Upper lobe of left lung (tissue), 6 donors: ENCODE measurements around the gene TANGO2. TPM values are rescaled to one million over a fixed set of nuclear protein-coding genes. Genes with fewer than 3 reads are reported as not detected.

ENCODE experiments used
- ATAC-seq, 2 donors: fragments of 200-7000 bp; cut with Tn5 transposase; one replicate each; pipeline ENCODE4 v1.9.1; 2022; ENCODE audit warnings: mild to moderate bottlenecking in 2 of 2, moderate library complexity in 2 of 2; ENCODE audit not compliant: low FRiP score in 2 of 2
- DNase-seq, 2 donors: peaks; one replicate each; pipeline ENCODE4 v3.0.0-alpha.2; 2019 to 2020
- H3K27ac ChIP-seq, 4 donors: fragments of 200-600 bp; sonication (generic); one replicate each; pipeline ENCODE4 v1.5.1; 2016 to 2019
- H3K27me3 ChIP-seq, 4 donors: fragments of 200-600 bp; sonication (generic); one replicate each; pipeline ENCODE4 v1.5.1; 2017 to 2019
- H3K36me3 ChIP-seq, 4 donors: fragments of 200-600 bp; sonication (generic); one replicate each; pipeline ENCODE4 v1.5.1; 2016 to 2019
- H3K4me1 ChIP-seq, 4 donors: fragments of 200-600 bp; sonication (generic); one replicate each; pipeline ENCODE4 v1.5.1; 2018 to 2019
- H3K4me3 ChIP-seq, 4 donors: fragments of 200-600 bp; sonication (generic); one replicate each; pipeline ENCODE4 v1.5.1; 2017 to 2019; ENCODE audit warnings: mild to moderate bottlenecking in 2 of 4, moderate library complexity in 1 of 4
- H3K9me3 ChIP-seq, 4 donors: fragments of 200-600 bp; sonication (generic); one replicate each; pipeline ENCODE4 v1.5.1; 2018 to 2019
- EP300 ChIP-seq, 4 donors: sonication (generic); formaldehyde crosslinking; IDR thresholded peaks; one replicate each; pipeline ENCODE4 v1.5.1; 2017; ENCODE audit warnings: antibody characterized with exemption in 4 of 4, control low read depth in 2 of 4
- POLR2A ChIP-seq, 4 donors: fragments of 450-650 bp; IDR thresholded peaks; one replicate each; pipeline ENCODE4 v1.5.1; 2016 to 2017; ENCODE audit warnings: antibody characterized with exemption in 4 of 4, mild to moderate bottlenecking in 2 of 4
- POLR2AphosphoS5 ChIP-seq, 2 donors: sonication (generic); formaldehyde crosslinking; IDR thresholded peaks; one replicate each; pipeline ENCODE4 v1.5.1; 2017; ENCODE audit warnings: antibody characterized with exemption in 2 of 2
- WGBS, 2 donors: methylation state at CpG; one replicate each; pipeline ENCODE4 v1.1.5; 2017 to 2018; 5-methylcytosine and 5-hydroxymethylcytosine counted together
- total RNA-seq, 6 donors: library from RNA; depleted of rRNA in 4 of 6; stranded (reverse); fragments of >200 nt in 4 of 6; gene quantifications; one replicate each; pipeline versions ENCODE4 v1.1.0 to v1.2.1, GENCODE V29; 2016 to 2021
- TF ChIP-seq, protein P1 (sequence below), 6 experiments: fragments of 450-650 bp in 4 of 6; fragments of 200-600 bp in 2 of 6; sonication (generic) in 2 of 6; IDR thresholded peaks; one replicate each; pipeline ENCODE4 v1.5.1; 2016 to 2019; ENCODE audit warnings: antibody characterized with exemption in 6 of 6
- donor health status: DM: no; HTN: no; CAD: no; lungs with moderate emphysema.
- donor health status: DM: no; HTN: yes; CAD: no; lungs with severe emphysema.

Gene TANGO2
- total RNA-seq, 6 donors from 2014 or later = 33.9 to 94.3 (median 55.0) TPM

DNA sequence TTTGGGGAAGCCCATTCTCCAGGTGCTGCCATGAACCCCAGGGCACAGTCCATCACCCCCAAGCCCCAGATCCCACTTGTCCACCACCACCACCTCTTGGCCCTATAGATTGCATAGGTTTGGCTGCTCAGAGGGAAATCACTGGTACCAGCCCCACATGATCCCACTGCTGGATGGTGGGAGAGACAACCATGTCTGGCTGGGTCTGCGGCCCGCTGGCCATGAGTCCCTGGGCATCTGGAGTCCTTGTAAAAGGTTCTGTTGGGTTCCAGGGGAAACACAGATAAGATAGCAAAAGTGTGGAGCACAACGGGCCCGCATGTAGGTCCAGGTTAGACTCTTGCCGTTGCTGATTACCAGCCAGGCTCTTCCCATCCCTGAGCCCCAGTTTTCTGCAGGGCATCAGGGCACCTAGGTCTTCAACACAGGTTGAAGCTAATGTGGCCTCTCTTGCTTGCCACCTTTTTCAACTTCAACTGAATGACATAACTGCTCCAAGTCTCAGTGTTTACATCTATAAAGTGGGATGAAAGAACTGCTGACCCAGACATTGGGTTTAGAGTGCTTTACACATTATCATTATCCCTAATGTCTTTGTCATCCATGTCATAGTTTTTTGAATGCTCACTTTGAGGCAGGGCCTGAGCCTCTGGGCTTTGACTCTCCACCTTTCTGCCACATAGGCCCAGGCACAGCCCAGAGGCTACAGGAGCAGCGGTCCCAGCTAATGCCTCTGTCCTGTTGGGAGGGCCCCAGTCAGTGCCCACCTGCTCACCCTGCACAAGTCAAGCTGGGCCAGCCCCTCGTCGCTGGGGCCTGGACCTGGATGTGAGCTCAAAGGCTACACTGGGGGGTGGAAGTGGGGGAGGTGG, 1.0 kb upstream of the TANGO2 start:
- TF ChIP-seq POLR2A (IDR thresholded peaks at IDR 0.05) = no peak
- TF ChIP-seq EP300 (IDR thresholded peaks at IDR 0.05) = no peak
- TF ChIP-seq, protein P1, sequence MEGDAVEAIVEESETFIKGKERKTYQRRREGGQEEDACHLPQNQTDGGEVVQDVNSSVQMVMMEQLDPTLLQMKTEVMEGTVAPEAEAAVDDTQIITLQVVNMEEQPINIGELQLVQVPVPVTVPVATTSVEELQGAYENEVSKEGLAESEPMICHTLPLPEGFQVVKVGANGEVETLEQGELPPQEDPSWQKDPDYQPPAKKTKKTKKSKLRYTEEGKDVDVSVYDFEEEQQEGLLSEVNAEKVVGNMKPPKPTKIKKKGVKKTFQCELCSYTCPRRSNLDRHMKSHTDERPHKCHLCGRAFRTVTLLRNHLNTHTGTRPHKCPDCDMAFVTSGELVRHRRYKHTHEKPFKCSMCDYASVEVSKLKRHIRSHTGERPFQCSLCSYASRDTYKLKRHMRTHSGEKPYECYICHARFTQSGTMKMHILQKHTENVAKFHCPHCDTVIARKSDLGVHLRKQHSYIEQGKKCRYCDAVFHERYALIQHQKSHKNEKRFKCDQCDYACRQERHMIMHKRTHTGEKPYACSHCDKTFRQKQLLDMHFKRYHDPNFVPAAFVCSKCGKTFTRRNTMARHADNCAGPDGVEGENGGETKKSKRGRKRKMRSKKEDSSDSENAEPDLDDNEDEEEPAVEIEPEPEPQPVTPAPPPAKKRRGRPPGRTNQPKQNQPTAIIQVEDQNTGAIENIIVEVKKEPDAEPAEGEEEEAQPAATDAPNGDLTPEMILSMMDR (IDR thresholded peaks at IDR 0.05) = no peak
- TF ChIP-seq POLR2AphosphoS5 (IDR thresholded peaks at IDR 0.05) = no peak
- 78 to 80% methylated on average over 4 to 8 of the region's 8 CpGs for WGBS, 2 donors
- no peak for ATAC-seq
- peaks cover 0 to 3% (median 0%) of the 10 kb centered on the region in 4 donors for H3K36me3 ChIP-seq
- peak overlapping the region; percentile 75 to 94 (median 90) for H3K27ac ChIP-seq
- DNase-seq = no peak
- H3K9me3 ChIP-seq = no peaks in the 10 kb centered on the region
- peak overlapping the region in 3 of 4 donors; percentile 70 to 94 (median 89) for H3K4me3 ChIP-seq
- H3K4me1 ChIP-seq = peaks cover 19 to 64% (median 42%) of the 10 kb centered on the region in 4 donors
- peaks cover 0 to 4% (median 0%) of the 10 kb centered on the region in 4 donors for H3K27me3 ChIP-seq

DNA sequence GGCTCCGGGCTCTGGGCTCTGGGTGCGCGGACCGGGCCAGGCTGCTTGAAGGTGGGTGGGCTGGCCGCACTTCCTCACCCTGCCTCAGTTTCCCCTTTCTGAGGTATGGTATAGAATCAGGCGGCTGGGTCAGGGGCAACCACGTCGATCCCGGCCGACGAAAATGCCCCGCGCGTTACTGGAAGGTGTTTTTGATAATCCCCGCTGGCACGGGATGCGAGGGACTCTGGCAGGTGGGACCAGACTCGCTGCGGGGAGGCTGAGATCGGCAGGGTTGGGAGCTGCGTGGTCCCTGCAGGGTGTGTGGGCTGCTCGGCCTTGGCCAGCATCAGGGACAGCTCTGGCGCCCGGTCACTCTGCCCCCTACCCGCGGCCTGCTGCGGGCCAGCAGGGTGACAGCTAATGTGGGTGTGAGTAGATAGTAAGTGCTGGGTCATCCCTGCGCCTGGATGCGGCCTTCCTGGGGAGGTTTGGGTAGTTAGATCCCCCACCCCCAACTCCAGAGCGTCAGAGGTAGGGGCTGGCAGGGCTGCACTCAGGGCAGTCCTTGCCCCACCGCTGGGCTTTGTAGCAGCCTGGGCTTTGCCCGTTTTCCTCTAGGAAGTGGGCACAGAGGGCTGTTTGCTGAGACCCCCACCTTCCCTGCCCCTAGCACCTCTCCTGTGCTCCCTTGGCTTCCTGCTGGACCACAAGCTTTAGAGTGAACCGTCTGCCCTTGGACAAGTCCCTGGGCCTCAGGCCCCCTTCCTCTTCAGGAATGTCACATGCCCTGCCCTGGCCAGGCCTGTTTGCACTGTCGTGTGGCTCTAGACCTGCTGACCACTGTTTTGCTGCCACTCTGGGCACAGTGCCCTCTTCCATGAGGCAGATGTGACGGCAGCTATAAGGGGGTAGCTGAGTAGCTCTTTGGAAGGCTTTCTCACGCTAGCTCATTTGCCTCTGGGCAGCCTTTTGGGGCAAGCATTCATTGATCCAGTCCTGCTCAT, 579 bp downstream of the TANGO2 start:
- Histone ChIP-seq H3K4me1 (peaks cover 19 to 51% (median 30%) of the 10 kb centered on the region in 4 donors), H3K27me3 (no peaks in the 10 kb centered on the region), H3K9me3 (no peaks in the 10 kb centered on the region), H3K27ac (peak overlapping the region; percentile 84 to 94 (median 90)), H3K36me3 (peaks cover 0 to 3% (median 0%) of the 10 kb centered on the region in 4 donors), H3K4me3 (peak overlapping the region; percentile 70 to 94 (median 84))
- ATAC-seq (peak; percentile 41 to 87), DNase-seq (peak in 1 of 2 donors; percentile 91)
- WGBS, 2 donors = 0 to 10% methylated on average over 7 to 18 of the region's 36 CpGs
- TF ChIP-seq POLR2A (IDR thresholded peaks at IDR 0.05) = peak in 3 of 4 donors; percentile 17 to 67 (median 41)
- peak in 1 of 2 donors; percentile 67 for TF ChIP-seq POLR2AphosphoS5 (IDR thresholded peaks at IDR 0.05)
- no peak for TF ChIP-seq EP300 (IDR thresholded peaks at IDR 0.05)

DNA sequence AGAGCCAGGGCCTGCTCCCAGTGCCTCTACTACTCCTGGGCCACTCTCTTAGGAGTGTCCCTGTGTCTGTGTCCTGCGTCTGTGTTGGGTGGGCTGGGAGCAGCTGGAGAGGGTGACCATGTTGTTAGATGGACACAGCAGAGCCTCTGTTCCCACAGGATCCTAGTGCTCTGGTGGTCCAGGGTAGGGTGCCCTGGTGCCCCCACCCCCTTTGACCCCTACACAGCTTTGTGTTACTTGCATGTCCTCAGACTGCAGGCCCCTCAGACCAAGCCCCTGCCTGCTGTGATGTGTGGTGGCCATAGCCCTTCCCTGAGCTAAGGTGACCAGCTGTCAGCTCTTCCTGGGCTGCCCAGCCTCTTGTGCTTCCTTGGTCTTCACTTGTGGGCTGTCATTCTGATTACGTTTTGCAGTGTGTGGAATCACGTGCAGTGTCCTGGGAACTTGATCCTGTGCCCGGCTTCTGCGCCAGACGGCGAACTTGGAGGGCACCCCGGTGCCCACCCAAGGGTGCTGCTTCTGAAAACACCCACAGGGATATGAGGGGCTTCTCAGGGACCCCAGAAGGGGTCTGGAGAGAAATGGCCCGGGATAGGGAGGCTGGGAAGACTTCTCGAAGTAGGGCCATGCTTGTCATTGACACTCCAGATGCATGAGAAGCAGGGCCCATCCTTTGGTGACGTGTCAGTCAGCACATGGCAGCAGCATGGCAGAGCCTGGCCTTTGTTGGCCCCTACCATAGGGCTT, 1.5 kb downstream of the TANGO2 start:
- no peak for DNase-seq
- 85 to 86% methylated on average over 10 to 11 of the region's 11 CpGs for WGBS, 2 donors
- TF ChIP-seq, protein P1 (IDR thresholded peaks at IDR 0.05) = no peak
- TF ChIP-seq POLR2A (IDR thresholded peaks at IDR 0.05) = no peak
- TF ChIP-seq EP300 (IDR thresholded peaks at IDR 0.05) = no peak
- no peak for TF ChIP-seq POLR2AphosphoS5 (IDR thresholded peaks at IDR 0.05)
- ATAC-seq = no peak
- H3K27me3 ChIP-seq = no peaks in the 10 kb centered on the region
- peaks cover 0 to 3% (median 0%) of the 10 kb centered on the region in 4 donors for H3K36me3 ChIP-seq
- H3K9me3 ChIP-seq = no peaks in the 10 kb centered on the region
- H3K4me1 ChIP-seq = peaks cover 15 to 44% (median 26%) of the 10 kb centered on the region in 4 donors
- peak overlapping the region; percentile 84 to 94 (median 90) for H3K27ac ChIP-seq
- peak overlapping the region in 3 of 4 donors; percentile 70 to 94 (median 89) for H3K4me3 ChIP-seq

DNA sequence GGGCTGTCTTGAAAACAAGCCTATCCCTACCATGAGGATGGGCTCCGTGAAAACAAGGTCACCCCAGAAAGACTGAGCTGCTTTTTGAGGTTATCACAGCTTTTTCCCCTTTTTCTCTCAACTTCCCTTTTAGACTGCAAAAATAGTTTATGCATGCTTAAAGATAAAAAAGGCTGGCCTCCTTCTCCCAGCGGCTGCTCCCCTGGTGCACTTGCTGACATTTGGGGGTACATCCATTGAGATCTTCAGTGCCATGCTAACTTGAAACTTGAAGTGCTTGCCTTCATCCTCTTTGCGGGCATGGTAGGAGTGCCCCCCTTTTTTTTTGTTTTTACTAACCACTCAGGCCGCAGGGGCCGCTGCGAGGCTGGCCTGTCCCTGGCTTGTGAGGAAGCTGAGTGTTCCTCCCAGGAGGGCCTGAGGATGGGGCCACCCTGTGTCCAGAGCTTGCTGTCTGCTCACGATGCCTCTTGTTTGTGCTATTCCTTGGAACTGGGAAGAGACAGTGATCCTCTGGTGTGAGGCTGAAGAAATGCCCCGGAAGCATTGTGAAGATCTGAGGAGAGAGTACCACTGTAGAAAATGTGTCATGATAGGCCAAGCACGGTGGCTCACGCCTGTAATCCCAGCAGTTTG, 2.2 kb downstream of the TANGO2 start:
- H3K9me3 ChIP-seq = no peaks in the 10 kb centered on the region
- no peaks in the 10 kb centered on the region for H3K27me3 ChIP-seq
- DNase-seq = no peak
- ATAC-seq = no peak
- peaks cover 15 to 40% (median 25%) of the 10 kb centered on the region in 4 donors for H3K4me1 ChIP-seq
- TF ChIP-seq POLR2A (IDR thresholded peaks at IDR 0.05) = no peak
- TF ChIP-seq, protein P1 (IDR thresholded peaks at IDR 0.05) = no peak
- TF ChIP-seq EP300 (IDR thresholded peaks at IDR 0.05) = no peak
- TF ChIP-seq POLR2AphosphoS5 (IDR thresholded peaks at IDR 0.05) = no peak
- no peak overlapping the region for H3K4me3 ChIP-seq
- WGBS, 2 donors = 74 to 76% methylated on average over 10 of the region's 10 CpGs
- H3K27ac ChIP-seq = peak overlapping the region; percentile 84 to 94 (median 90)
- H3K36me3 ChIP-seq = peaks cover 0 to 3% (median 0%) of the 10 kb centered on the region in 4 donors
